Measurements from ENCODE around the gene ZNF560.
"Not testable (repeated sequence)": the region's sequence is repeated elsewhere in the genome, so short reads cannot be mapped to it uniquely, and the experiment has no call there.

The ZNF560 gene

DNA sequence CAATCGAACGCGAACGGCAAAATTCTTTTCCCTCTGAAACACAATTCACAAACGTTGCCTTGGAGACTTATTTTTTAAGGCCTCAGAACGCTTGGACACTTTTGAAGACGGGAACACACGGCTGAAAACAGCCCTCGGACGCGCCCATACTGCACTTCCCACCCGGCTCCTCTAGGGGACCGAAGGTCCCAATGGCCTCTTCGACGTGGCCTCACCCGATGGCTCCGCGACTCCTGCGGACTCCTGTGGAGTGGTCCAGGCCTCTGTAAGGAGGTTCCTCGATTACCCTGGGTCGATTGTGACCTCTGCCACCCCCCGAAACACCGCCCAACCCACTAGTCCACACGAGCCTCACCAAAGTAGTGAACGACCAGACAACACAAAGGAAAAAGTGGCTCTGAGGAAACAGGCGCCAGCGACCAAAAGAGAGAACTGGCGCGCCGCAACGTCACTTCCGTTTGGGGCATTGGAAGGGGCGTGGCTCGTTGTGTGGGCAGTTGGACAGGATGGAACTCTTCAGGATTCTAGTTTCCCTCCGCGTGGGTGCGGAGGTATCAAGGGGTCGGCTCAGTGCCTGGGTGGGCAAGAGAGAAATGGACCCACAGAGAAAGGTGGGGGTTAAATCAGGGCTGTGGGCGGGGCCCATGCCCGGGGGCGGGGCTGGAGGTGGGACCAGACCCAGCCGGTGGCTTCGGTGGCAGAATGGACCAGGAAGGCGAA lies at the start of gene ZNF560:
Gene ZNF560, minus strand, starts transcription at position 434 of the 720 bp plus-strand sequence. CDS start 23,303 bp downstream, outside the sequence.
- no peak for DNase-seq
- intact Hi-C loops (cut with DNase I) = no loop called here

DNA sequence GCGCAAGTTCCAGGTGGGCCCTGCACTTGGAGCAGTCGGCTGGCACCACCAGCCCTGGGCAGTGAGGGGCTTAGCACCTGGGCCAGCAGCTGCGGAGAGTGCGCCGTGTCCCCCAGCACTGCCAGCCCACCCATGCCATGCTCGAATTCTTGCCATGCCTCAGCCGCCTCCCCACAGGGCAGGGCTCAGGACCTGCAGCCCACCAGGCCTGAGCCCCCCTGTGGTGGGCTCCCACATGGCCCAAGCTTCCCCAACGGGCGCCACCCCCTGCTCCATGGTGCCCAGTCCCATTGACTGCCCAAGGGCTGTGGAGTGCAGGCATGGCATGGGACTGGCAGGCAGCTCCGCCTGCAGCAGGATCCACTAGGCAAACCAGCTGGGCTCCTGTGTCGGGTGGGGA lies 49.5 kb upstream of the ZNF560 start:
- no peak for DNase-seq
- intact Hi-C loops (cut with DNase I) = no loop called here

DNA sequence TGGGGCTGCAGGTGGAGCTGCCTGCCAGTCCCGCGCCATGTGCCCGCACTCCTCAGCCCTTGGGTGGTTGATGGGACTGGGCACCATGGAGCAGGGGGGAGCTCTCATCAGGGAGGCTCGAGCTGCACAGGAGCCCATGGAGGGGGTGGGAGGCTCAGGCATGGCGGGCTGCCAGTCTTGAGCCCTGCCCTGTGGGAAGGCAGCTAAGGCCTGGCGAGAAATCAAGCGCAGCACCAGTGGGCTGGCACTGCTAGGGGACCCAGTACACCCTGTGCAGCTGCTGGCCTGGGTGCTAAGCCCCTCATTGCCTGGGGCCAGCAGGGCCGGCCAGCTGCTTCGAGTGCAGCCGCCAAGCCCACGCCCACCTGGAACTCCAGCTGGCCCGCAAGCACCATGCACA lies 42.9 kb upstream of the ZNF560 start:
- intact Hi-C loops (cut with DNase I); DNase-seq: not testable (repeated sequence)

DNA sequence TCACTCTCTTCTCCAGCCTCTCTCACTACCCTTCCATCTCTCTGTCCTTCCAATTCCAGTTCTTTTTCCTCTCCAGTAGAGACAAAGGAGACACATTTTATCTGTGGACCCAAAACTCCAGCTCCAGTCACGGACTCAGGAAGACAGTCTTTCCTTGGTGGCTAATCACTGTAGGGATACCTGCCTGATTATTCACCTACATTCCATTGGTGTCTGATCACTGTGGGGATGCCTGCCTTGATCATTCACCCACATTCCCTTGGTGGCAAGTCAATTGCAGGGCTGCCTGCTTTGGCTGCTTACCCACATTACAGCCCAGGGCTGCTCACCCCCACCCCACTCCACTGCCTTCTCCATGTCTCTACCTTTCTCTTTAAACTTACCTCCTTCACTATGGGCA lies 41.5 kb upstream of the ZNF560 start:
- DNase-seq; intact Hi-C loops (cut with DNase I): not testable (repeated sequence)

DNA sequence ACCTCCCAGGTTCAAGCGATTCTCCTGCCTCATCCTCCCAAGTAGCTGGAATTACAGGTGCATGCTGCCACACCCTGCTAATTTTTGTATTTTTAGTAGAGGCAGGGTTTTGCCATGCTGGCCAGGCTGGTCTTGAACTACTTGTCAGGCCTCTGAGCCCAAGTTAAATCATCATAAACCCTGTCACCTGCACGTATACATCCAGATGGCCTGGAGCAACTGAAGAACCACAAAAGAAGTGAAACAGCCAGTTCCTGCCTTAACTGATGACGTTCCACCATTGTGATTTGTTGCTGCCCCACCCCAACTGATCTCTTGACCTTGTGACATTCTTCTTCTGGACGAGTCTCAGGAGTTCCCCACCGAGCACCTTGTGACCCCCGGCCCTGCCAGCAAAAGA lies 40.8 kb upstream of the ZNF560 start:
- DNase-seq; intact Hi-C loops (cut with DNase I): not testable (repeated sequence)

DNA sequence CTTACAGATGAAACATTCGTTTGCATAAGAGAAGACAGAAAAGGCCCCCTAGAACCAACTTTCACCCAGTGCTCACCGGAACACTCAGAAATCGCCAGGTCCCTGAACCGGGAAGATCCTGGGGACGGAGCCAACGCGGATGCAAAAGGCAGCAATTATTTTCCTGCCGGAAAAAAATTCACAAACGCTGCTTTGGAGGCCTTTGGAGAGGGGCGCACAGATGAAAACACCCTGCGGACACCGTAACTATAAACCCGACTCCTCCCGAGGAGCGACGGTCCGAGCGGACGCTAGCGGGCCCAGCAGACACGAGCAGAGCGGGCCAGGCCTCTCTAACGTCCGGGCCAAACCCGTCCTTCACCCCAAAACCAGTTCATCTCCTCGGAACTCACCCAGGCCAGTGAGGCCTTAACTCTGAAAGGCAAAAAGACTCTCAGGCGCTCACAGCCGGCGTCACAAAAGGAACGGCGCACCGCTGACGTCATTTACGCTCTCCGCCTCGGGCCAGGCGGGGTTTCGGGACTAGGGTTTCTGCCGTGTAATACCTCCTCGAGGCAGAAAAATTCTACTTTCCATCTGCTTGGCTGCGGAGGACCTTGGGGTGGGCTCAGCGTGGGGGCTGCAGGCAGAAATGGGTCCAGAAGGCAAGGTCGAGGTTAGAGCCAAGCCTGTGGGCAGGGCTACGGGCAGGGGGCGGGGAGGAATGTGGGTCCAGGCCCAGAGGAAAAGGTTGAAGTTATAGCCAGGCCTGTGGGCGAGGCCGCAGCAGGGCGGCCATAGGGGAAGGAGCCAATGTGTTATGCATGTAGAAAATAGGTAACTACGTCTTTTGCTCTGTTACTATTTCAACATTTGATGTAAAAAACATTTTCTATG lies 40.0 kb upstream of the ZNF560 start, which contains the start of gene ZNF426:
Gene ZNF426, minus strand, starts transcription at position 463 of the 876 bp plus-strand sequence. CDS start 2,413 bp downstream, outside the sequence.
- intact Hi-C loops (cut with DNase I) = no loop called here

DNA sequence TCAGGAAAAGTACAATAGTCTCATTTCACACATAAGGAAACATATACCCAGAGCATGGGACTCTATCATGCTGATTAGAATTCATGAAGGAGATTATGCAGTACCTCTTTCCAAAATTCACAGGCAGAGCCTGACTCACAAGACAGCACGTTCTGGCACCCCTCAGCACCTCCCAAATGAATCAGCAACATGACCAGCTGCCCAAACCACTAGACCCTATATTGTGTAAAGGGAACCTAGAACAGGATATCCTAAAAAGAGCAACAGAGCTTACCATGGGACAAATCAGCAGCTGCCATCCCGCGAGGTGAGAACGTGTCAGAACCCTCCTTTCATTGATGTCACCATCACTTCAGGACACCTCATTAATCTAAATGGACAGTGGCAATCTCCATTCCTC lies 37.5 kb upstream of the ZNF560 start:
- intact Hi-C loops (cut with DNase I) = no loop called here

More for the DNA sequence above, 40.0 kb upstream of the ZNF560 start, which contains the start of gene ZNF426:
- peak; percentile 79 to 95 (median 89) for DNase-seq

DNA sequence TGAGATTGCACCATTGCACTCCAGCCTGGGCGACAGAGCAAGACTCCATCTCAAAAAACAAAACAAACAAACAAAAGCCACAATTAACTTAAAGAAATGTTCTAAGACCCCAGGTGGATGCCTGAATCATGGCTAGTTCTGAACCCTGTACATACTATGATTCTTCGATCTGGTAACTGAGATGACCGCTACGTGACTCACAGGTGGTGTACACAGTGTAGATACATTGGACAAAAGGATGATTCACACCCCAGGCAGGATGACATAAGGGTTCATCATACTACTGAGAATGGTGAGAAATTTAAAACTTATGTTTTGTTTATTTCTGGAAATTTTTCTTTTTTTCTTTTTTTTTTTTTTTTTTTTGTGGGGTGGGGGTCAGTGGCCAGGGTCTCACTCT lies 33.5 kb upstream of the ZNF560 start:
- intact Hi-C loops (cut with DNase I) = no loop called here
- no peak for DNase-seq

More for the DNA sequence above, 37.5 kb upstream of the ZNF560 start:
- DNase-seq = no peak

DNA sequence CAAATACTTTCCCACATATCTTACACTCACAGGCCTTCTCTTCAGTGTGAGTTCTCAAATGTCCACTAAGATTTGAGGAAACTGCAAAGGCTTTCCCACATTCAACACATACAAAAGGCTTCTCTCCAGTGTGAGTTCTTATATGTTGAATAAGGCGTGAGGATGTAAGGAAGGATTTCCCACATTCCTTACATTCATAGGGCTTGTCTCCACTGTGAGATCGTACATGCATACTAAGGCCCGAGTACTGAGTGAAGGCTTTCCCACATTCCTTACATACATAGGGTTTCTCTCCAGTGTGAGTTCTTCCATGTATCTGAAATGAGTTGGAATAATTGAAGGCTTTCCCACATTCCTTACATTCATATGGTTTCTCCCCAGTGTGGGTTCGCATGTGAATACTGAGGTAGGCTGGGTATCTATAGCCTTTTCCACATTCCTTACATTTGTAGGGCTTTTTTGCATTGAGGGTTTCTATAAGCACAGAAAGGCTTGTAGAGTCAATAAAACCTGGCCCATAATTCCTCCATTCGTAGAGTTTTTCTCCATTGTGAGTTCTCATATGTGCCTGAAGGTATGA lies 30.4 kb upstream of the ZNF560 start:
- intact Hi-C loops (cut with DNase I) = no loop called here
- no peak for DNase-seq

DNA sequence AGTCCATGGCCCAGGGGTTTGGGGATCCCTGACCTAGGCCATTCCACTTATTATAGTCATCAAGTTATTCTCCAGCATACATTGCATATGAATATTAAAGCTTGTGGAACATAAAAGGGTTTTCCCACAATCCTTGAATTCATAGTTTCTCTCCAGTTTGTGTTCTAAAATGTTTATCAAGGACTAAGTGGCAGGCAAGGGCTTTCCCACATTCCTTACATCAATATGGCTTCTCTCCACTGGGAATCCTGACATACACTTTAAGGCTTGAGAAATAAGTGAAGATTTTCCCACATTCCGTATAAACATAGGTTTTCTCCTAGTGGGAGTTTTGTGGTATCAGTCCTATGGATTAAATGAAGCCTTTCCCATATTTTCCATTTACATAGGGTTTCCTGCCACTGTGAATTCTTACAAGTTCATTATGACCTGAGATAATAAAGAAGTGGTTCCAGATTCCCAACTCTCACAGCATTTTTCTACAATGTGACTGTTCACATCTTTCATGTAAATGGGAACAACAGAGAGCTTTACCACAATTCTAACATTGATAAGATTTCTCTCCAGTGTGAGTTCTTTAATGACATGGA lies 25.6 kb upstream of the ZNF560 start:
- intact Hi-C loops (cut with DNase I) = no loop called here
- DNase-seq = no peak

DNA sequence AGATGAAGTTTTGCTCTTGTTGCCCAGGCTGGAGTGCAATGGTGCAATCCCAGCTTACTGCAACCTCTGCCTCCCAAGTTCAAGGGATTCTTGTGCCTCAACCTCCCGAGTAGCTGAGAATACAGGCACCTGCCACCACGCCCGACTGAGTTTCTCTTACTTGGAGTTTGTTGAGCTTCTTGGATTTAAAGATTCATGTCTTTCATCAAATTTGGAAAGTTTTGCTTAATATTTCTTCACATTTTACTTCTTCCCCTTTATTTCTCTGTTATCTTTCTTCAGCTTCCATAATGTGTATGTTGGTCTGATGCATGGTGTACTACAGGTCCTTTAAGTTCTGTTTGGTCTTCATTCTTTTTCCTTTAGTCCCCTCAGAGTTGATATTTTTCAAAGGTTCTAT lies 8.9 kb upstream of the ZNF560 start:
- intact Hi-C loops (cut with DNase I) = no loop called here
- DNase-seq = no peak

DNA sequence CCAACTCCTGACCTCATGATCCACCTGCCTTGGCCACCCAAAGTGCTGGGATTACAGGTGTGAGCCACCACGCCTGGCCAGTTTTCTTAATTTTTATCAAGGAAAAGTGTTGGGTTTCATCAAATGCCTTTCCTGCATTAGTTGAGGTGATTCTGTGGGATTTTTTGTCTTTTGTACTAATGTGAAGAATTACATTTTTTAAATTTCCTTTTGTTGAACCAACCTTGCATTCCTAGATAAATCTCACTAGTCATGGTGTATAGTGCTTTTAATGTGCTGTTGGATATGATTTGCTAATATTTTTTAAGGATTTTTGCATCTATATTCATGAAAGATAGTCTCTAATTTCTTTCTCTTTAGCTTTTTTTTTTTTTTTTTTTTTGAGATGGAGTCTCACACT lies 2.4 kb upstream of the ZNF560 start:
- intact Hi-C loops (cut with DNase I) = no loop called here
- no peak for DNase-seq

DNA sequence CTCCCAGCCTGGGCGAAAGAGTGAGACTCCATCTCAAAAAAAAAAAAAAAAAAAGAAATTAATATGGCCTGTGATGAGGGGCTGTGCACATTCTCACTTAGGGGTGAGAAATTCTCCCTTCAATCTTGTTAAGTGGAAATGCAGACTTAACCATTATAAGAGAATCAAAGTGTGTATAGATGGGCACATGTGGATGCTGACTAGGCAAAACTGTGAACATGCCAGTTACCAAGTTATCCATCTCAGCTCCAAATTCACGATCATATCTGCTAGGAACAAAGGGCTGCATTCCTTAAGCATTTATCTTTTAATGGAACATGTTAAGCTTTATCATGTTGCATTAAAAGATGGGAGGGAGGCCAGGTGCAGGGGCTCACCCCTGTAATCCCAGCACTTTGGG lies 4.3 kb downstream of the ZNF560 start:
- DNase-seq = no peak
- intact Hi-C loops (cut with DNase I) = no loop called here

DNA sequence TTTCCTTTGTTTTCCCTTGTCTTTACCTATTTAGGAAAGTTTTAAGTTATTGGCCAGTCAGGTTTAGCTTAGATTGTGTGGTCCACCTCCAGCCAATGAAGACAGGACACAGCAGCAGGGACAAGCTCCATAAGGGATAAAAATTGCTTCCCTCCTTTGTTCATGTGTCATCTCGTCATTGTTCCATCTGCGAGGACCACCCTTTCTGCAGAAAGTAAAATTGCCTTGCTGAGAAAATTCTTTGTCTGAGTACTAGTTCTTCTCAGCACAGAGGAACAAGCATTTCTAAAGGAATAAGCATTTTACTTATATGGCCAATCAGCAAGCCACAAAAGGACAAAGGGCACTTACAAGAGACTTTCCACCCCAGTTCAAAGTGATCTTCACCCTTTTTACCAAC lies 11.4 kb downstream of the ZNF560 start:
- no peak for DNase-seq
- intact Hi-C loops (cut with DNase I) = no loop called here

DNA sequence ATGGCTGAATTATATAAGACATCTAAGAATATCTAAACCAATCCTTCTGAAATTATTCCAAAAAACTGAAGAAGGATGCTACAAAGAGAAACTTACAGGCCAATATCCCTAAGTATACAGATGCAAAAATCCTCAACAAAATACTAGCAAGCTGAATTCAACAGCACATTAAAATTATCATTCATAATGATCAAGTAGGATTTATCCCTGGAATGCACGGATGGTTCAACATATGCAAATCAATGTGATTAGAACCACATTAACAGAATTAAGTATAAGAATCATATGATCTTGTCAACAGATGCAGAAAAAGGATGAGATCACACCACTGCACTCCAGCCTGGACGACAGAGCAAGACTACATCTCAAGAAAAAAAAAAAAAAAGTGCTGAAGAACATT lies 13.3 kb downstream of the ZNF560 start:
- intact Hi-C loops (cut with DNase I) = no loop called here

DNA sequence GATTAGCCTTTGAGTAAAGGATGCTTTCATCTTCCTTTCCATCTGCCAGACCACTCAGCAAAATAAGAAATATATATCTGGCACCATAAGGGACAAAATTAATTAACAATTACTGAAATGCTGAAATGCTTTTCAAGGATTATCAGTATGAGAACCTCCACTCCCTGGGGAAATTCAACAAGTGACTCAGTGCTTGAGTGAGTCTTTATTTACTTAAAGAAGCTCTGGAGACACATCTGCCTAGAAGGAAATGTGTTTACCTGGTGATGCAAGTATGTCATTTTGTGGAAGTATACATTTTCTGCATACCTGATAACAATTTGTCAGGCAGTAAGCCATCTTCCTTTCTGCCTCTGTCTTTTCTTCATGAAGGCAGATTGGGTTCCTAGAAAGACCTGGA lies 23.4 kb downstream of the ZNF560 start:
- intact Hi-C loops (cut with DNase I) = no loop called here
- no peak for DNase-seq

More for the DNA sequence above, 13.3 kb downstream of the ZNF560 start:
- no peak for DNase-seq

DNA sequence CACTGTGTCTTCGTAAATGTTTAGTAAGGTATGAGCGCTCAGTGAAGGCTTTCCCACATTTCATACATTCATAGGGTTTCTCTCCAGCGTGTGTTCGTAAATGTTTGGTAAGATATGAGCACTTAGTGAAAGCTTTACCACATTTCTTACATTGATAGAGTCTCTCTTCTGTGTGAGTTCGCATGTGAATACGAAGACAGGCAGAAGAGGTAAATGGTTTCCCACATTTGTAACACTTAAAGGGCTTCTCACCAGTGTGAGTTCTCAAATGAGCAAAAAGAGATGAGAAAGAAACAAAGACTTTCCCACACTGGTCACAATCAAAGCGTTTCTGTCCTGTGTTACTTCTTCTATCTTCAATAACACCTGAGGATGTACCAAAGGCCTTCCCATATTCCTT lies 31.3 kb downstream of the ZNF560 start:
- no peak for DNase-seq
- intact Hi-C loops (cut with DNase I) = no loop called here

DNA sequence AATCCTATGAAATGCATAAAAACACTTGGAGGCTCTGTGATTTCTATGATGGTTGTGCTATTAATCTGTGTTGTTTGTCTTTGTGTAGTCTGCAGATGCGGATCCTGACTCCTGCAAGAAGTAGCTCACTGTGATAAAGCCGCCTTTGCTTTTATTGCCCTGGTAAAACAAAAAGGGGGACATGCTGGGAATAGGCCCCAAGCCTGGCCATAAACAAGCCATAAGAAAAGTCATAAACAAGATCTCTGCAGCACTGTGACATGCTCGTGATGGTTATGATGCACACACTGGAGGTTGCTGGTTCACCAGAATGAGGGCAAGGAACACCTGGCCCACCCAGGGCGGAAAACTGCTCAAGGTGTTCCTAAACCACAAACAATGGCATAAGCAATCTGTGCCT lies 36.5 kb downstream of the ZNF560 start:
- no peak for DNase-seq
- intact Hi-C loops (cut with DNase I) = no loop called here

DNA sequence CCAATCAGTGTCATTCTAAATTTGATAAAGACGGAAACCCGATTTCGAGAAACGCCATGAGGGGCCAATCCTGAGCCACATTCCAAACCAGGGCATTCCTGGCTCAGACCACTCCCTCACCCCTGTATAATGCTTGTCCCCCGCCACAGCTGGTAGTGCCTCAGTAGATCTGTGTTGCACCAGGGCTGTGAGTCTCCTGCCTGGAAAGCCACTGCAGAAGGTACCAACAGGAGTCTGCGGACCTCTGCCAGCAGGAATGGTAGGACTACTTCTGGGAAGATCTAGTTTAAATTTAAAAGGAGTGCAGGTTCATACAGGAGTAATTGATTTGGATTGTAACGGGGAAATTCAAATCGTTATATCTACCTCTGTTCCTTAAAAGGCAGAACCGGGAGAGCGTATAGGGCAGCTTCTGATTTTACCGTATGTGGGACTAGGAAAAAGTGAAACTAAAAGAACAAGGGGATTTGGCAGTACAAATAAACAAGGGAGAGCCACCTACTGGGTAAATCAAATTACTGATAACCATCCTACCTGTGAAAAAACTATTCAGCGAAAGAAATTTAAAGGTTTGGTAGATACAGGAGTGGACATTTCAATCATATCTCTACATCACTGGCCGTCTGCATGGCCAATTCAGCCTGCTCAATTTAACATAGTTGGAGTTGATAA lies 42.3 kb downstream of the ZNF560 start:
- intact Hi-C loops (cut with DNase I) = no loop called here
- no peak for DNase-seq

All from head of caudate nucleus (tissue), 42 donors.